HFFc6 (cell line): ENCODE measurements around the gene PKD1L1. TPM values are rescaled to one million over a fixed set of nuclear protein-coding genes. Genes with fewer than 3 reads are reported as not detected.

Experiments
- DNase-seq: peaks from one replicate; pipeline ENCODE4 v3.0.0-alpha.2; 2018
- H3K27ac Mint-ChIP-seq: 2 replicates; pipeline ENCODE4 v1.8.0; 2020; ENCODE audit warnings: mild to moderate bottlenecking, mixed read lengths
- H3K27me3 Mint-ChIP-seq: 2 replicates; pipeline ENCODE4 v1.8.0; 2021; ENCODE audit warnings: mild to moderate bottlenecking, moderate library complexity, mixed read lengths; ENCODE audit not compliant: insufficient read depth
- H3K36me3 Mint-ChIP-seq: 2 replicates; pipeline ENCODE4 v1.8.0; 2021; ENCODE audit warnings: low read depth, mixed read lengths
- H3K4me1 Mint-ChIP-seq: 2 replicates; pipeline ENCODE4 v1.8.0; 2020; ENCODE audit warnings: low read depth, mixed read lengths
- H3K4me3 Mint-ChIP-seq: 2 replicates; pipeline ENCODE4 v1.8.0; 2020; ENCODE audit warnings: mild to moderate bottlenecking, moderate library complexity, mixed read lengths
- H3K9me3 Mint-ChIP-seq: 2 replicates; pipeline ENCODE4 v1.8.0; 2020; ENCODE audit warnings: mild to moderate bottlenecking, mixed read lengths
- total RNA-seq, 6 experiments: library from RNA; stranded (reverse); fragmentation: NEBNext Ultra II Directional; extraction: Animal tissue kit (Norgen Biotek cat#: 25700); gene quantifications; 2 replicates in 1 of 6; 3 replicates in 5 of 6; pipeline ENCODE4 v1.2.3, GENCODE V29; 2021
- TF ChIP-seq, protein P1 (sequence below): fragments of 200-600 bp; sonication (generic); IDR thresholded peaks from 2 replicates; pipeline ENCODE4 v1.5.0; 2021; ENCODE audit warnings: antibody characterized with exemption, mild to moderate bottlenecking

PKD1L1 gene
- total RNA-seq, 6 experiments from 2014 or later: 0.03 to 0.14 TPM; not detected in 4

GRCh38 chr7:47953822-47954221 lies 5.6 kb upstream of the PKD1L1 start:
- Mint-ChIP-seq H3K9me3 (no peaks in the 10 kb centered on the region), H3K27me3 (no peaks in the 10 kb centered on the region), H3K36me3 (peaks cover 5% of the 10 kb centered on the region; the same call in 1 of the 2 replicates), H3K4me1 (peaks cover 20% of the 10 kb centered on the region), H3K4me3 (no peak overlapping the region), H3K27ac (no peak overlapping the region)
- no peak for DNase-seq
- TF ChIP-seq, protein P1, sequence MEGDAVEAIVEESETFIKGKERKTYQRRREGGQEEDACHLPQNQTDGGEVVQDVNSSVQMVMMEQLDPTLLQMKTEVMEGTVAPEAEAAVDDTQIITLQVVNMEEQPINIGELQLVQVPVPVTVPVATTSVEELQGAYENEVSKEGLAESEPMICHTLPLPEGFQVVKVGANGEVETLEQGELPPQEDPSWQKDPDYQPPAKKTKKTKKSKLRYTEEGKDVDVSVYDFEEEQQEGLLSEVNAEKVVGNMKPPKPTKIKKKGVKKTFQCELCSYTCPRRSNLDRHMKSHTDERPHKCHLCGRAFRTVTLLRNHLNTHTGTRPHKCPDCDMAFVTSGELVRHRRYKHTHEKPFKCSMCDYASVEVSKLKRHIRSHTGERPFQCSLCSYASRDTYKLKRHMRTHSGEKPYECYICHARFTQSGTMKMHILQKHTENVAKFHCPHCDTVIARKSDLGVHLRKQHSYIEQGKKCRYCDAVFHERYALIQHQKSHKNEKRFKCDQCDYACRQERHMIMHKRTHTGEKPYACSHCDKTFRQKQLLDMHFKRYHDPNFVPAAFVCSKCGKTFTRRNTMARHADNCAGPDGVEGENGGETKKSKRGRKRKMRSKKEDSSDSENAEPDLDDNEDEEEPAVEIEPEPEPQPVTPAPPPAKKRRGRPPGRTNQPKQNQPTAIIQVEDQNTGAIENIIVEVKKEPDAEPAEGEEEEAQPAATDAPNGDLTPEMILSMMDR: no peak

DNA sequence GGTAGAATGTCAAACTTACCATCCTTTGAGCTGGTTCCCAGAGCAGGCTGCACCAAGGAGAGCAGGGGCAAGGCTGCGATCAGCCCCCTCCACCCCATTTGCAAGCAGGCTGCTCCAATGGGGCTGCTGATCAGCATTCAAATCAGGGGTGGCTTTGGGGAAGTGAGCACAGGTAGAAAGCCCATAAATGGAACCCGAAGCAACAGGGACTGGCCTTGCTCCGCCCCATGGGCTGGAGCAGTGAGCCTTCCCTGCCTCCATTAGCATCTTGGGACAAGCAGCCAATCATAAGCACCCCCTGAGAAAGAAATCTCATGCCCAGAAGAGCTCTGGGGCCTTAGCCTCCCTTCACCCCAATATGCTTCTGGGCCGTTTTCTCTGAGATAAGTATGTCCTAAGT lies 4.0 kb upstream of the PKD1L1 start:
- TF ChIP-seq, protein P1: no peak

GRCh38 chr7:47951374-47951773 lies 3.1 kb upstream of the PKD1L1 start:
- TF ChIP-seq, protein P1: no peak
- H3K27ac Mint-ChIP-seq: no peak overlapping the region
- no peak overlapping the region for H3K4me3 Mint-ChIP-seq
- no peaks in the 10 kb centered on the region for H3K9me3 Mint-ChIP-seq
- H3K27me3 Mint-ChIP-seq: no peaks in the 10 kb centered on the region
- no peak for DNase-seq
- H3K4me1 Mint-ChIP-seq: peaks cover 30% of the 10 kb centered on the region
- peaks cover 5% of the 10 kb centered on the region; the same call in 1 of the 2 replicates for H3K36me3 Mint-ChIP-seq

More for the DNA sequence above, 4.0 kb upstream of the PKD1L1 start:
- H3K27ac Mint-ChIP-seq: no peak overlapping the region
- DNase-seq: no peak
- no peaks in the 10 kb centered on the region for H3K9me3 Mint-ChIP-seq
- peaks cover 5% of the 10 kb centered on the region; the same call in 1 of the 2 replicates for H3K36me3 Mint-ChIP-seq
- no peak overlapping the region for H3K4me3 Mint-ChIP-seq
- no peaks in the 10 kb centered on the region for H3K27me3 Mint-ChIP-seq
- H3K4me1 Mint-ChIP-seq: peaks cover 30% of the 10 kb centered on the region

- Mint-ChIP-seq H3K27ac (no peak overlapping the region), H3K4me1 (peaks cover 27% of the 10 kb centered on the region), H3K36me3 (peaks cover 5% of the 10 kb centered on the region; the same call in 1 of the 2 replicates), H3K4me3 (no peak overlapping the region), H3K27me3 (no peaks in the 10 kb centered on the region), H3K9me3 (no peaks in the 10 kb centered on the region)
- DNase-seq: no peak
- TF ChIP-seq, protein P1: no peak
Measured at GRCh38 chr7:47950714-47951113, 2.4 kb upstream of the PKD1L1 start.

DNA sequence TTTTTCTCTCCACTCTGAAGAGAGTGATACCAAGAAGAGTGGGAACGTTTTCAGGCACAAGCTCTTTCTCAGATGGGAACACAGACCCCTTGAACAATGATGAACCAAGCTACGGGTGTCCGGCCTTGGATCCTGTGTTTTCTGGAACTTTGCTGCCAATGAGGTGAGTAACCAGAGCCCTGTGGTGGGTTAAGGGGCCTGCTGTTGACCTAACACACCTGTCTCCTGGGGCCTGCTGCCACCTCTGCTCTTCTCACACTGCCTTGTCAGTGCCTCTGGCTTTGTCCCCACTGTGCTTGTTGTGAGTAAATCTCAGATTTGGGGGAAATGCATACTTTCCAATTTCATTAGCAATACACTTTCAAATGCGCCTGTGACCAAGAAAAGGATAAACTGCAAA lies 1.4 kb upstream of the PKD1L1 start:
- Mint-ChIP-seq H3K4me1 (peaks cover 23% of the 10 kb centered on the region), H3K27ac (no peak overlapping the region), H3K9me3 (no peaks in the 10 kb centered on the region), H3K27me3 (no peaks in the 10 kb centered on the region), H3K4me3 (no peak overlapping the region), H3K36me3 (peaks cover 2% of the 10 kb centered on the region; the same call in 1 of the 2 replicates)
- DNase-seq: no peak
- TF ChIP-seq, protein P1: no peak

DNA sequence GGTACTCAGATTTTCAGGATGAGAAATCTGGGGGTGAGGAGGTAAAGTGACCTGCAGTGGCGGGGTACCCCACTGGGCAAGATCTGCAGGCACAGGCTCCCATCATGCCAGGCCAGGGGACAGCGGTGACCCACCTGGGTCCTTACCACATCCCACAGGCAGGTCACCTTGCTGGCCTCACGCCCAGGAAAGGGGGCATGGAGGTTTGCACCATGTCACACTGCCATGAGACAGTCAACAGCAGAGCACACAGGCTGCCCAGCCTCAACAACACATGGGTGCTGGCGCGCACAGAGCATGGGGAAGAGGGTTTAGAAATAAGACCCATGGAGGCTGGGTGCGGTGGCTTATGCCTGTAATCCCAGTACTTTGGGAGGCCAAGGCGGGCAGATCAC lies 914 bp downstream of the PKD1L1 start:
- H3K27ac Mint-ChIP-seq: no peak overlapping the region
- peaks cover 3% of the 10 kb centered on the region; the same call in 1 of the 2 replicates for H3K27me3 Mint-ChIP-seq
- TF ChIP-seq, protein P1: no peak
- H3K9me3 Mint-ChIP-seq: no peaks in the 10 kb centered on the region
- H3K36me3 Mint-ChIP-seq: no peaks in the 10 kb centered on the region
- H3K4me3 Mint-ChIP-seq: no peak overlapping the region
- H3K4me1 Mint-ChIP-seq: peaks cover 29% of the 10 kb centered on the region
- DNase-seq: no peak
